Measurements from ENCODE around the gene NOVA2.
A peak's percentile ranks its signal among the peaks of the same experiment; 100 is the strongest.

The NOVA2 gene

GRCh38 chr19:45952686-45953505 is 20.8 kb downstream of the NOVA2 start:
- no peak overlapping the region for H3K4me3 ChIP-seq

DNA sequence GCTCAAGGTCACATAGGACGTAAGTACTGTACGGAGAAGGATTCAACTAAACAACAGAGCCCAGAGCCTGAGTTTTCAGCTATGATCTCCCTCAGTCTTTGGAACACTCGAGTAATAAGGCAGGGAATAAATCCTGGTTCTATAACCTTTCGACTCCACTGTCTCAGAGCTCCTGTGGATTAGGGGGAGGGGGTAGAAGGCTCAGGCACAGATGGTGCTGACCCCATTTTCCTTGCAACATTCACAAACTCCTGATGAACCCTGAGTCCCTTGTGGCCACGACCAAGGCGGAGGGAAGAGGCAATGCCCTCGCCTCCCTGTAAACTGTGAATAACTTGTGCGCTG is 21.4 kb downstream of the NOVA2 start:
- peaks cover 0 to 62% of the 10 kb centered on the region in 2 donors for H3K27me3 ChIP-seq
- peaks cover 0 to 7% (median 3%) of the 10 kb centered on the region in 4 donors for H3K4me1 ChIP-seq
- H3K9me3 ChIP-seq, result no peaks in the 10 kb centered on the region
- TF ChIP-seq, protein P1, sequence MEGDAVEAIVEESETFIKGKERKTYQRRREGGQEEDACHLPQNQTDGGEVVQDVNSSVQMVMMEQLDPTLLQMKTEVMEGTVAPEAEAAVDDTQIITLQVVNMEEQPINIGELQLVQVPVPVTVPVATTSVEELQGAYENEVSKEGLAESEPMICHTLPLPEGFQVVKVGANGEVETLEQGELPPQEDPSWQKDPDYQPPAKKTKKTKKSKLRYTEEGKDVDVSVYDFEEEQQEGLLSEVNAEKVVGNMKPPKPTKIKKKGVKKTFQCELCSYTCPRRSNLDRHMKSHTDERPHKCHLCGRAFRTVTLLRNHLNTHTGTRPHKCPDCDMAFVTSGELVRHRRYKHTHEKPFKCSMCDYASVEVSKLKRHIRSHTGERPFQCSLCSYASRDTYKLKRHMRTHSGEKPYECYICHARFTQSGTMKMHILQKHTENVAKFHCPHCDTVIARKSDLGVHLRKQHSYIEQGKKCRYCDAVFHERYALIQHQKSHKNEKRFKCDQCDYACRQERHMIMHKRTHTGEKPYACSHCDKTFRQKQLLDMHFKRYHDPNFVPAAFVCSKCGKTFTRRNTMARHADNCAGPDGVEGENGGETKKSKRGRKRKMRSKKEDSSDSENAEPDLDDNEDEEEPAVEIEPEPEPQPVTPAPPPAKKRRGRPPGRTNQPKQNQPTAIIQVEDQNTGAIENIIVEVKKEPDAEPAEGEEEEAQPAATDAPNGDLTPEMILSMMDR (IDR thresholded peaks at IDR 0.05), result no peak
- H3K36me3 ChIP-seq, result no peaks in the 10 kb centered on the region
- intact Hi-C loops (cut with DNase I; ENCODE audit: low total_unique reads), result no loop called here
- H3K27ac ChIP-seq, result no peak overlapping the region
- no peak for DNase-seq
- no peak overlapping the region for H3K4me3 ChIP-seq

More at GRCh38 chr19:45952686-45953505, 20.8 kb downstream of the NOVA2 start:
- H3K4me1 ChIP-seq, result peaks cover 0 to 7% (median 3%) of the 10 kb centered on the region in 4 donors
- no peaks in the 10 kb centered on the region for H3K9me3 ChIP-seq
- intact Hi-C loops (cut with DNase I; ENCODE audit: low total_unique reads), result no loop called here
- no peaks in the 10 kb centered on the region for H3K36me3 ChIP-seq
- TF ChIP-seq, protein P1 (IDR thresholded peaks at IDR 0.05), result no peak
- DNase-seq, result no peak
- peaks cover 0 to 62% of the 10 kb centered on the region in 2 donors for H3K27me3 ChIP-seq
- no peak overlapping the region for H3K27ac ChIP-seq

GRCh38 chr19:45947926-45948325 is 25.7 kb downstream of the NOVA2 start:
- H3K27me3 ChIP-seq, result peaks cover 0 to 33% of the 10 kb centered on the region in 2 donors
- intact Hi-C loops (cut with DNase I; ENCODE audit: low total_unique reads), result no loop called here
- H3K27ac ChIP-seq, result no peak overlapping the region
- H3K36me3 ChIP-seq, result no peaks in the 10 kb centered on the region
- peaks cover 0 to 5% (median 1%) of the 10 kb centered on the region in 4 donors for H3K4me1 ChIP-seq
- no peaks in the 10 kb centered on the region for H3K9me3 ChIP-seq
- no peak overlapping the region for H3K4me3 ChIP-seq
- TF ChIP-seq, protein P1 (IDR thresholded peaks at IDR 0.05), result no peak
- no peak for DNase-seq

DNA sequence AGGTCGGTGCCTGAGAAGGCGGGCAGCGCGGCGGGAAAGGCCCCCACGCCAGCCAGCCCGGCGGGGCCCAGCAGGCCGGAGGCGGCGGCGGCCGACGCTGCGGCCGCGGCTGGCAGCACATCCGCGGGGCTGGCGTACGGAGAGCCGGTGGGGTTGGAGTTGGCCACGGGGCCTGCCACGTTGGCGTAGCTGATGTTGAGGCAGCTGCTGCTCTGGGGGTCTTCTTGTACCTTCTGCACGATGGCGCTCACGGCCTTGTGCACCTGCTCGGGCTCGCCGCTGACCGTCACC is 33.2 kb downstream of the NOVA2 start:
- H3K27ac ChIP-seq, result no peak overlapping the region
- peaks cover 0 to 57% of the 10 kb centered on the region in 2 donors for H3K27me3 ChIP-seq
- TF ChIP-seq, protein P1 (IDR thresholded peaks at IDR 0.05), result no peak
- H3K4me1 ChIP-seq, result peaks cover 0 to 7% (median 0%) of the 10 kb centered on the region in 4 donors
- DNase-seq, result no peak
- H3K36me3 ChIP-seq, result no peaks in the 10 kb centered on the region
- peaks cover 0 to 5% (median 0%) of the 10 kb centered on the region in 3 donors for H3K9me3 ChIP-seq
- no peak overlapping the region for H3K4me3 ChIP-seq
- intact Hi-C loops (cut with DNase I; ENCODE audit: low total_unique reads), result no loop called here

- no peak overlapping the region for H3K27ac ChIP-seq
- H3K9me3 ChIP-seq, result peaks cover 0 to 5% (median 0%) of the 10 kb centered on the region in 3 donors
- H3K4me3 ChIP-seq, result no peak overlapping the region
- peaks cover 0 to 7% (median 0%) of the 10 kb centered on the region in 4 donors for H3K4me1 ChIP-seq
- peaks cover 0 to 62% of the 10 kb centered on the region in 2 donors for H3K27me3 ChIP-seq
- H3K36me3 ChIP-seq, result no peaks in the 10 kb centered on the region
- TF ChIP-seq, protein P1 (IDR thresholded peaks at IDR 0.05), result no peak
- intact Hi-C loops (cut with DNase I; ENCODE audit: low total_unique reads), result no loop called here
- DNase-seq, result peak in 1 of 2 donors; percentile 45
Observed at GRCh38 chr19:45939792-45940514, 33.7 kb downstream of the NOVA2 start.
